Glutamatergic neuron (in vitro differentiated cells): ENCODE results near the gene UMAD1. TPM values are rescaled to one million over a fixed set of nuclear protein-coding genes. Genes with fewer than 3 reads are reported as not detected.

Experiments
- DNase-seq: peaks from one replicate; pipeline ENCODE4 v3.0.0; 2022
- H3K27ac Mint-ChIP-seq: one replicate; pipeline ENCODE4 v1.8.0; 2020; ENCODE audit warnings: mild to moderate bottlenecking, mixed read lengths, inconsistent platforms; ENCODE audit not compliant: unreplicated experiment
- H3K27me3 Mint-ChIP-seq: one replicate; pipeline ENCODE4 v1.8.0; 2020; ENCODE audit warnings: mild to moderate bottlenecking, moderate library complexity, mixed read lengths, inconsistent platforms; ENCODE audit not compliant: unreplicated experiment
- H3K36me3 Mint-ChIP-seq: one replicate; pipeline ENCODE4 v1.8.0; 2020; ENCODE audit warnings: mild to moderate bottlenecking, mixed read lengths, inconsistent platforms; ENCODE audit not compliant: unreplicated experiment
- H3K4me1 Mint-ChIP-seq: one replicate; pipeline ENCODE4 v1.8.0; 2020; ENCODE audit warnings: mild to moderate bottlenecking, low read depth, mixed read lengths, inconsistent platforms; ENCODE audit not compliant: unreplicated experiment
- H3K4me3 Mint-ChIP-seq: one replicate; pipeline ENCODE4 v1.8.0; 2020; ENCODE audit warnings: mild to moderate bottlenecking, mixed read lengths, inconsistent platforms; ENCODE audit not compliant: unreplicated experiment
- H3K9me3 Mint-ChIP-seq: one replicate; pipeline ENCODE4 v1.8.0; 2020; ENCODE audit warnings: mild to moderate bottlenecking, moderate library complexity, mixed read lengths, inconsistent platforms; ENCODE audit not compliant: unreplicated experiment
- CTCF ChIP-seq: fragments of 200-600 bp; sonication (generic); IDR thresholded peaks from one replicate; pipeline ENCODE4 v1.5.0; 2021; ENCODE audit not compliant: partially characterized antibody, unreplicated experiment
- total RNA-seq: library from RNA; stranded (reverse); fragmentation: NEBNext Ultra II Directional; extraction: Animal tissue kit (Norgen Biotek cat#: 25700); gene quantifications from one replicate; pipeline ENCODE4 v1.2.1, GENCODE V29; 2021; ENCODE audit not compliant: unreplicated experiment

The UMAD1 gene
- total RNA-seq, 1 donor from 2014 or later: 5.2 TPM

- H3K36me3 Mint-ChIP-seq: no peaks in the 10 kb centered on the region
These were observed 131.9 kb downstream of the UMAD1 start for GRCh38 chr7:7772397-7772821.

GRCh38 chr7:7773334-7774309, 133.1 kb downstream of the UMAD1 start:
- Mint-ChIP-seq H3K4me1 (peaks cover 18% of the 10 kb centered on the region), H3K36me3 (no peaks in the 10 kb centered on the region), H3K27ac (peak overlapping the region; percentile 39), H3K27me3 (no peaks in the 10 kb centered on the region), H3K9me3 (no peaks in the 10 kb centered on the region), H3K4me3 (no peak overlapping the region)
- TF ChIP-seq CTCF: no peak
- no peak for DNase-seq

More at GRCh38 chr7:7772397-7772821, 131.9 kb downstream of the UMAD1 start:
- H3K27ac Mint-ChIP-seq: peak overlapping the region; percentile 16
- H3K4me1 Mint-ChIP-seq: peaks cover 23% of the 10 kb centered on the region
- DNase-seq: no peak
- TF ChIP-seq CTCF: no peak
- no peaks in the 10 kb centered on the region for H3K9me3 Mint-ChIP-seq
- peak overlapping the region; percentile 67 for H3K4me3 Mint-ChIP-seq
- no peaks in the 10 kb centered on the region for H3K27me3 Mint-ChIP-seq

- no peak for TF ChIP-seq CTCF
- no peaks in the 10 kb centered on the region for H3K27me3 Mint-ChIP-seq
- no peak for DNase-seq
- no peaks in the 10 kb centered on the region for H3K4me1 Mint-ChIP-seq
- peaks cover 1% of the 10 kb centered on the region for H3K9me3 Mint-ChIP-seq
- no peak overlapping the region for H3K27ac Mint-ChIP-seq
- no peaks in the 10 kb centered on the region for H3K36me3 Mint-ChIP-seq
- H3K4me3 Mint-ChIP-seq: no peak overlapping the region
These were observed 139.3 kb downstream of the UMAD1 start for GRCh38 chr7:7779888-7780287.

GRCh38 chr7:7783001-7783400, 142.4 kb downstream of the UMAD1 start:
- H3K27me3 Mint-ChIP-seq: no peaks in the 10 kb centered on the region
- H3K4me3 Mint-ChIP-seq: no peak overlapping the region
- no peak overlapping the region for H3K27ac Mint-ChIP-seq
- no peak for DNase-seq
- no peaks in the 10 kb centered on the region for H3K4me1 Mint-ChIP-seq
- TF ChIP-seq CTCF: no peak
- peaks cover 4% of the 10 kb centered on the region for H3K9me3 Mint-ChIP-seq
- H3K36me3 Mint-ChIP-seq: no peaks in the 10 kb centered on the region
